Activated CD4-positive, alpha-beta T cell treated with anti-CD3 and anti-CD28 coated beads, Interleukin-10, Interleukin-2, amounts not matched to agents 100 ng/mL and 50 ng/mL, durations not matched to agents 16 hours and 8 hours (primary cell): ENCODE measurements around the gene SUSD4.

Experiments used
- DNase-seq: peaks from one replicate; pipeline ENCODE4 v3.0.0-alpha.2; 2020

The SUSD4 gene

DNA sequence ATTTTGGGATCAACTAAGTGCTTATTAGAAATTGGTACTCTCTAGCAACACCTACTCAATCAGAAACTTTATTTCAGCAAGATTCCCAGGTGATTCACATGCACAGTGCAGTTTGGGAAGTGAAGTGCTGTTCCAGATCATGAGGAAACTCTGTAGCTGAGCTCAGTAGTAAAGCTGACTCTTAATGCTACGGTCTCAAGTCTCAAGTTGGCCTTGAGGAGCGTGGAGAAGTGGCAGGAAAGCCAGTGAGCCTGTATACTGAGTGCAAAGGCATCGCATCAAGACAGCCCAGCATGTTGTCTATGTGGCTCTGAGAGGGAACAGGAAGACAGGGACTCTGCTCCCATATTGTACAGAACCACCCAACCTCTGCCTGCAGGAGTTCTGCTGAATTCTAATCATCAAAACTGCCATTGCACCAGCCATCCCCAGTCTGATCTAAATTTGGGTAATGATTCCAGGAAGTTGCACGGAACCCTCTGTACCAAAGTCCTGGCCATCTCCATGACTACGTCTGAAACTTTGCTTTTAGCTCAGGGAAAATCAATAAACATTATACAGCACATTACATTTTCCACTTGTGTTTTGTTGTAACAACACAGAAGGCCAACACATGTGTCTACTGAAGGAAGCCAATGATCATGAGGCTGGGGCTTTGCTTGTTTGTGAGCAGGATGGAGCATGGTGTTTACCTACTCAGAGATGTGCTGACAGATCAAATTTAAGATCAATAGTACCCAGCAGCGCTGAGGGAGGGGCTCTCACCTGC is 115.8 kb downstream of the SUSD4 start:
- no peak for DNase-seq

DNA sequence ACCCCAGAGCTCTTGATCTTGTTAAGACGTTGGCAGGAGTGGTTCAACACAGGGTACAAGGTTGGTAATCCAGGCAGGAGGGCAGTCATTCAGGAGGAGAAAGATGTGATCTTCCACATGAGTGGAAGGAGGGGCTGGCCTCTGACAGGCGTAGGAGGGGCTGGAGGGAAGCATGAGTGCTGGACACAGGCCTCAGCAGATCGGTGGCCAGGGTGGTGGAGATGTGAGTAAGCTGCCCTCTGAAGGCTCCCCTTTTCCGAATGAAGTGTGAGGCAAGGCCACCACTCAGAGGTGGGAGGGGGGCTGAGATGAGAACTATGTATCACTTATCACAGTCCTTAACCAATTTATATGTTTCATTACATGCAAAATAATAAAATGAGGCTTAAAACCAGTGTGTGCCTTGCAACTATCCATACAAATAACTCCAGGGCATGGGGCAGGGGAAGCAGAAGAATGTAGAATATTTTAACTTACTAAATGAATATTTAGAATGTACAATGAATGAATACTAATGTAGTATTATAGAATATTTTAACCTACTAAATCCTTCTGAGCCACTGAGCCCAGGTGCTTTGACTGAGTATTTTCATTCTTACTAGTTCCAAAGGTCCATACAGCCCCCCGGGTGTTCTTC is 117.4 kb downstream of the SUSD4 start:
- no peak for DNase-seq

DNA sequence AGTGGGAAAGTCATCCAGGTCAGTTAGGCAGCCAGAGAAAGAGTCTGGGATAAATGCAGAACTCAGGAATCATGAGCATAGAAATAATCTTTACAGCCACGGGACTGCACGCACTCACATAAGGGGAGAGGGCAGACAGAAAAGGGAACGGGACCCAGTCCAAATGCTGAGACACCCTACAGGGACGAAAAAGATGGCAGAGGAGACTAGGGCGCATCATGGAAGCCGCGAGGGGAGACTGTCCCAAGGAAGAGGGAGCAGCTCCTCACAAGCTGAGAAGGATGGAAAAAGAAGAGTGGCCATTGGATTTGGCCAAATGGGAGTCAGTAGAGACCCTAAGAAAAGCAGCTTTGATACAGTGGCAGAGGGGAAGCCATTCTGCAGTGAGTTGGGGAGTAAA is 118.0 kb downstream of the SUSD4 start:
- DNase-seq: no peak

DNA sequence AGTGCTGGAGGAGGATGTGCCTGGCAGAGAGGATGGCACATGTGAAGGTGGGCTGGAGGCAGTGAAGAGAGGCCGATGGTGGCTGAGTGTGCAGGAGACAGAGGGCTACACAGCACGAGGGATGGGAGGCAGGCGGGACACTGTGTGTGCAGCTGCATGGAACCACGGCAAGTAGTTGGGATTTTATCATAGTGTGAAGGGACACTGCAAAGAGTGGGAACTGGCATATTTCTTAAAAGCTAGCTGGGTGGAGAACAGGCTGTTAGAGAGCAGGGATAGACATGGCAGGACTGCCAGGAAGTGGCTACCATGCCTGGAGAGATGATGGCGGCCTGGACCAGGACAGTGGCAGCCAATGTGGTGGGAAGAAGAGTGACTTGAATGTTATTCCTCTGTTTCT is 118.6 kb downstream of the SUSD4 start:
- DNase-seq: no peak

DNA sequence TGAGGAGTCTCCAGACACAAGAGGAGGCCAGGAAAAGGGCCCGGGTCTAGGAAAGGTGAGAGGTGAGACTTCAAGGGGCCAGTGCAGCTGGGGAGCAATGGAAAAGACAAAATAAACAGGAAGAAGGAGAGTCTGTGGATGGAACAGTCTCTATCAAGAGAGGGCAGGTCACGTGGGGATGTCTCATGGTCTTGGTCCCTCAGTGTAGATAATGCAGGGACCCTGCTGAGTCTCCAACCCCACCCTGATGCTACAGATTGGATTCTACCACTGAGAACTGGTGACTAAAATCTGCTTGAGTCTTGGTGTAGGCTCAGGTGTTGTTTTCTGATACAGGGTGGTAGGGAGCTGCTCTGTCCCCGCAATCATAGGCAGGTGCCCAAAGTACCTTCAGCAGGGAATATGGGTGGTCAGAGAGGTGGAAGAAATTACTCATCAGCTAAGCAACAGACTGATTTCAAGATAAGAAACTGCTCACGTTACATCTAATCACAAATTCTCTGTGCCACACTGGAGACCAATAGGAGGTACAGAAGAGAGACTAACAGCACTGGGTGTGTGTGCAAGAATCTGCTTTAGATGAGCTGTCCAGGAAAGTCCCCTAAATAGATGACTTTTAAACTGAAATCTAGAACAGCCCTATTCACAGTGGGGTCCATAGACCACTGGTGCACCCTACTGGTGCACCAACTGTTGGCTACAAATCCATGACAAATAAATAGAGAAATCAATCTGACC is 119.4 kb downstream of the SUSD4 start:
- peak; percentile 79 for DNase-seq

DNA sequence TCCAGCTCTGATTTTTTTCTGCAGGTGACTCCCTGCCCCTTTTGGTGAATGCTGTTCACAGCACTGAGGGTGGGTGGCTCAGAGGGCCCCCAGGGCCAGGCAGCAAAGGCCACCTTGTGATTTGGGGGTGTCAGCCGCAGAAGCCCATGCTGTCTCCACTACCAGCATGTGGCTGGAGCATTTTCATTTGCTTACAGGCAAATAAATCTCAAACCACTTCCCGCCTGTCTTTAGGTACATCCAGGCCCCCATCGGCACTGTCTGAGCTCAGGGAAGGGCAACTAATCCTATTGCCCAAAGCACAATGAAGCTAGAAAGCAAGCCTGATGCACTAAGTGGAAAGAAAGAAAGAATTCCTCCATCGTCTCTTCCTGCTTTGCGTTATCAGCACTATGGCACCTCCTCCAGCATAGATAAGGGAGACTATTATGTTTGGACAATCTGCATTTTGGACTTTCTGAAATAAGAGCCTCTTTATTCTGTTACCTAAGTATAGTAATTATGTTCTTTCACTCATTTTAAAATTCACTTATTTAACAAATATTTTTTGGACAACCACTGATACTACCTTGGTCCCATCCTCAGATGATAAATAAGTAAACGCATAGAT is 120.4 kb downstream of the SUSD4 start:
- no peak for DNase-seq

DNA sequence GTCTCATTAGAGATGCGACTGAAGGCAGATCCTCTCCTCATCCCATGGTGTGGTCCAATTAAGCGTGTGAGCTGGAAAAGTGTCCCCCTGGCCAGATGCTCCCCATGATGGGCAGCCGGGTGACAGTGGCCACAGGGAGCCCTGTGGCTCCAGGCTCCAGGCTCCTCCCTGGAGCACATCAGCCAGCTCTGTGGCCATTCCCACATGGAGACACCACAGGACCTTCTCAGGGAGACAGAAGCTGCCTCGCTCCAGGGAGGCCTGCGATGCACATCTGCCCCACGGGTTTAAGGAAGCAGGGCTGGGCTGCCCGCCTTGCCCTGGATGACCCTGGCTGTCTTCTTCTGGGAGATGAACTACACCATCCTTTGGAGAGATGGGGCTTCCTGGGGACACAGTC is 121.0 kb downstream of the SUSD4 start:
- no peak for DNase-seq

DNA sequence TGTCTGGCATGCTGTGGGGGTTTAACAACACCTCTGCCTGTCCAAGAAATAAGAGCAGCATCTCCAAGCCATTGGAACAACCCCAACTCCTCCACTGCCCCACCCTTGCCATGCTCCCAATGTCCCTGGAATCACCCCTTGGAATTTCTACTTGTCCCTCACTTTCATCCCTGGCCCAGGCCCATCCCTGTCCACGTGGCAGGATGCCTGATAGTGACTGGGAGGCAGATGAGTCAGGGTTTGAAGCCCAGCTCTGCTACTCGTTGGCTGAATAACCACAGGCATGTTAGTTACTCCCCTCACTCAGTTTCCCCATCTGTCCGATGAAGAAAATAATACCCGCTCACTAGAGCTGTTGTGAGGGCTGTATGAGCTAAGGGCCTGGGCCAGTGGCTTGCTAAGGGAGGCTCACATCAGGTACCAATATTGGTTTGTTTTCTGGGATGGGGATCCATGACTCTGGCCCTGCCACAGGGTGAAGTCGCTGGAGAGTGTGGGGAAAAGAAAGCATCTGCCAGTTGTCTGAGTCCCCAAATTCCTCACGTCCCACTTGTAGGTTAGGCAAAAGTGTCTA is 121.5 kb downstream of the SUSD4 start:
- no peak for DNase-seq

DNA sequence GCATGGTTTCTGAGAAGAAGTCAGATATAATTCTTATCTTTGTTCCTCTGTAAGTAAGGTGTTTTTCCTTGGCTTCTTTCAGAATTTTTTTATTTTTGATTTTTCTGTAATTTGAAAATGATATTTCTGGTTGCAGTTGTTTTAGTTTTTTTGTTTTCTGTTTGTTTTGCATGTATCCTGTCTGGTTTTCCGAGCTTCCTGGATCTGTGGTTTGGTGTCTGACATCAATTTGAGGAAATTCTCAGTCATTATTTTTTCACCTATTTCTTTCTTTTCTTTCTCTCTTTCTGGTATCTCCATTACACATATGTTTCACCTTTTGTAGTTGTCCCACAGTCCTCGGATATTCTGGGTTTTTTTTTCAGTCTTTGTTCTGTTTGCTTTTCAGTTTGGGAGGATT is 123.9 kb downstream of the SUSD4 start:
- no peak for DNase-seq

DNA sequence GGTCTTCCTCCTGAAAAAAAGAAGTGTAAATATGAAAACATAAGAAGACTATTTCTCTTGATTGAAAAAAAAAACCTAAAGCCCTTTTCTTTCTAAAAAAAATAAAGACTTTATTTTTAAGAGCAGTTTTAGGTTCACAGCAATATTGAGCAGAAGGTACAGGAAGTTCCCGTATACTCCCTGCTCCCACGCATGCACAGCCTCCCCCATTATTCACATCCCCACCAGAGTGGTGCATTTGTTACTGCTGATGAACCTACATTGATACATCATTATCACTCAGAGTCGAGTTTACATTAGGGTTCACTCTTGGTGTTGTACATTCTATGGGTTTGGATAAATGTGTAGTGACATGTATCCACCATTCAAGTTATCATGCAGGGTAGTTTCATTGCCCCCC is 128.9 kb downstream of the SUSD4 start:
- DNase-seq: no peak

DNA sequence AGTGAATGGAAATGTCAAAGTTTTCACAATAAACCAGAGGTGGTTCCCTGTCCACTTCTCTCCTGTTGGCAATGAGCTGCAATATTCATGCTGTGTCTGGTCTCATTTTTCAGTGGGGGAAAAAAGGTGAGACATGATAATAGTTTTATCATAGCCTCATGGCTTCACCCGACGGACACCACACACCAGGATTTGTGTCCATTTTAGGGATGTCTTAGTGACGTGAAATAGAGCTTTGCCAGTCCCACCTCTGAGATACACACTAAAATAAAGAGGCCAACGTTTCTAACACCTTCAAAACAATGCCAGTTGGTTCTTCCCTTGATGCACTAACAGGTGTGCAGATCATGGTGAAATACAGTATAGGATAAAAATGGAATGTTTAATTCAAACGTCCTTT is 129.4 kb downstream of the SUSD4 start:
- no peak for DNase-seq

DNA sequence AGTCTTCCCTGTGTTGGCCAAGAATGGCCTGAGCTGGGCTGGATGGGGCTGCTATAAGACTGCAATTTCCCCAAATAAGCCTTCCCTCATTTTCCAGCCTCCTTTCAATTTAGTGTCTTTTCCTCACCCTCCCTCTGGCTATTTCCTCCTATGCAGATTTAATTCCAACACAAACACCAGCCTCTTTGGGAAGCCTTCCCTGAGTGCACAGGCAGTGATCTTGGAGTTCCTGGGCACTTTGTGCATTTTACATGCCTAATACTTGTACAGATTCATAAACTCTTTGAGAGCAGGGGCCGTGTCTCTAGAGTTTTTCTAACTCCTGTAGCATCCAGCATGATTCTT is 129.8 kb downstream of the SUSD4 start:
- DNase-seq: no peak

DNA sequence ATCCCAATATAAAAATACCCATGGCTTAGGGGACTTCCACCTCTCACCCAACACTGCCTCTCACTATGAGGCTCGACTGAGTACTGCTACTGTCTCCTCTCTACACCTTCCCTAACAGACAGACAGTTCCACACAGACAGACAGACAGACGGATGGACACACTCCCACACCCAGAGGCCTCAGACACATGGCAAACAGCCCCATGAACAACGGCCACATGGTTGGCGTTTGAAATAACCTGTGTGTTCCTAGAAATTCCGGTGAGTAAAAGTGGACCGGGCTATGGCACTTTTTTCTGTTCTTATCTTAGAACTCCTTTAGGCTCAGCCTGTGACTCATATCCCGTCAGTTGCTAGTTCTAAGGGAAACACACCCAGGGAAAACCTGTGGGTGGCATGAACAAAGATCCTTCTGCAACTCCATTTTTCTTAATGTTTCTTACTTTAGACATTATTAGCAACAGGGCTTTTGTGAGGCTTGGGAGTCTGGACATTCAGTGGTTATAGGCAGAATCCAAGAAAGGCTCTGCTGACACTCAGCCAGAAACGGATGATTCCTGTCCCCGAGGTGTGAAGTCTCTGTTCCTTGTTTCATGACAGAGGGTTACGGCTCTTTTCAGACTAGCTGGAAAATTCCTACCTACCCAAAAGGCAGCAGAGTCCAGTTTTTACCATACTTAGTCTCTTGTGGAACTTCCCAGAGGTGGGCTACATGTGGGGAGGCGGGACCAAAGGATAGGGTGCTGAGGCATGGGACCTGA is 130.4 kb downstream of the SUSD4 start:
- DNase-seq: peak; percentile 32

DNA sequence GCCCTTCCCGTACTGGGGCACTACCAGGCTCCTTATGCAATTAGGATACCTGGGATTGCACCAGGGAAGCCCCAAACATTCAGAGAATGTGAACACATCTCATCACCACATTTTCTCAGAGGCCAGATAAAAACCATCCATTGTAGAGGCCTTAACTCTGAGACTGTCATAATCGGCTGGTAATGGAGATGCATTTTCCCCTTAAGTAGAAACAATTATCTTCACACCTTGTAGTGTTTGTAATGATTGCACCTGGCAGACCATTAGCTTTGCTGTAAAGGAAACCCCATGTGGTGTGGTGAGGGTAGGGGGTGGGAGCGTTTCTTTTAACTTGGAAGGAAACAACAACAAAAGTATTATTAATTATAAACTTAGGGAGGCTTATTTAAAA is 131.0 kb downstream of the SUSD4 start:
- DNase-seq: no peak

DNA sequence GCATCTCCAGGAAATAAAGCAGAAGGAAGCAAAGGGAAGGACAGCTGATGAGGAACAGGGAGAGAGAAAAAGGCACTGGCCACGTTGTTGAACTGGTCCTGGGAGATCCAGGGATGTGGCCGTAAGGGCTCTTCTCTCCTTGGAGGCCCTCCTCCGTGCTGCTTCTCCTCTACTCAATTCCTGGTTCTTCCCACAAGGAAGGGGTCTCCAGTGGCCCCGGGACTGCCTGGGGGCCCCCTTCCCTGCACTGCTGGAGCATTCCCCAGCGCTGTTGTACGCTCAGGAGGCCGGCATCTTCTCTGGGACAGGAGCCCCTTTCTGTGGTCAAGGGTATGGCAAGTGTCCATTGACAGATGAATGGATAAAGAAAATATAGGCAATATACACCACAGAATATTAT is 132.4 kb downstream of the SUSD4 start:
- no peak for DNase-seq

DNA sequence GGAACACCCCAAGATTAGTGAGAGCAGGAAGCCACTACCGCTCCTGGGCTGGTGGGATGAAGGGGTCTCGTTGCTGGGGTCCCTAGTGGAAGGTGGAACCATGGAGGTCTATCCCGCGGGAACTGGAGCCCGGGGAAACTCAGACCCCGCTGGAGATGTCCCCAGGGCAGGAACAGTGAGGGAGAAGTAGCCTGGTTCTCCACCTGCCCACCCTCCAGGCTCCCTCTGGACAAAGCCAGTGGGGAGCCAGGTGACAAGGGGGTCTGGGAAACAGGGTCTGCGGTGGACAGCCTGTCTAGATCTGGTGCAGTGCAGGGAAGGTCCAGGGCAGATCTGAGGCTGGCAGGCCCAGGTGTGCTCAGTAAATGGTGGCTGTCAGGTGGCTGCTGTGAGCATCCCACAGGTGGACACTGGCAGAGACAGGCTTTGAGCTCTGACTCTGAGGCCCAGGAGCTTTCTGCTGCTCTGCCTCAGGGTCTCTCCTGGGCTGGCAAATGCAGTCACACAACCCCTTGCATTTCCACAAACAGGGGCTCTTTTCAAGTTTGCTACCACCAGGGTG is 132.9 kb downstream of the SUSD4 start:
- no peak for DNase-seq

DNA sequence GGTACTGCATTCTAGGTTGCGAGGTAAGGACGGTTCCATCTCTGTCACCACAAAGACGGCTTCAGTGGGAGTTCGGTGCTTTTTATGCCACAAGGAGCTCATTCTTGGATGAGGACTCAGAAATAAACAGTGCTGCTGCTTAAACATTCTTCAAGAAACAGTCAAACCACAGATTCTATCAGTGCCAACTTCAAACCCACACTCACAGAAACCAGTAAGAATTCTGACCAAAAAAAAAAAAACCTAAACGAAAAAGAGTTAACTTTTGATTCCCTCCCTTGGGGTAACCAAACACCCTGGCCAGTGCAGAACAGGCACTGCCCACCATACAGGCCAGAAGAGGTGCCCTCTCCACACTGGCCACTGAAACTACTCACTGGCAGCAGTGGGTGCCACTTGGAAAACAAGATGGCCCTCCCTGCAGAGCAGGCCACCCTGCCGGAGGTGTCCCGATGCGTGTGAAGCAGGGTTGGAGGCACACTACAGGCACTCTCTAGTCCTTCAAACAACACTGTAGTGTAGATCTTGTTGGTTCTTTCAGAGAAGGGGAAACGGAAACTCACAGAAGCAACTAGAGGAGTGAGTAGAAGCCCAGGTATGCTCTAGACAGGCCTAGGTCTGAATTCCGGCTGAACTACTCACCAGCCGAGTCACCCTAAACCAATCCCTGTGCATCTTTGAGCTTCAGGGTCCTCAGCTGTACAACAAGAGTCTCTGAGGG is 133.7 kb downstream of the SUSD4 start:
- peak; percentile 55 for DNase-seq

DNA sequence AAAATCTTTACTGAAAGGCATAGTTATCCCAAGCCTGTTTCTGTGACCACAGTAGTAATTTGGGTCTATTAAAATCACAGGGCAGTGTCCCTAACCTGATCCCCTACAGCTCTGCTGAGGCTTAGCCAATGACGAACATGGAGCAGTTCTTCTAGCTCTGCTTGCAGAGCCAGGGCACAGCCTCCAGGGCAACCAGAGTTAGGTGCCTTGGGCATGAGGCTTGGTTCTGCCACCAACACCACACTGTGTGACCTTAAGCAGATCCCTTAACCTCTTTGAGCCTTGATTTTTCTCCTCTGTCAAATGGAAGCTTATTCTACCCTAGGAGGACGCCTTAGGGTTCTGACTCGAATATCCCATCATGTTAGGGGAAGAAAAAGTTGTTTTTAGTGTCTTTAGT is 134.2 kb downstream of the SUSD4 start:
- DNase-seq: no peak

DNA sequence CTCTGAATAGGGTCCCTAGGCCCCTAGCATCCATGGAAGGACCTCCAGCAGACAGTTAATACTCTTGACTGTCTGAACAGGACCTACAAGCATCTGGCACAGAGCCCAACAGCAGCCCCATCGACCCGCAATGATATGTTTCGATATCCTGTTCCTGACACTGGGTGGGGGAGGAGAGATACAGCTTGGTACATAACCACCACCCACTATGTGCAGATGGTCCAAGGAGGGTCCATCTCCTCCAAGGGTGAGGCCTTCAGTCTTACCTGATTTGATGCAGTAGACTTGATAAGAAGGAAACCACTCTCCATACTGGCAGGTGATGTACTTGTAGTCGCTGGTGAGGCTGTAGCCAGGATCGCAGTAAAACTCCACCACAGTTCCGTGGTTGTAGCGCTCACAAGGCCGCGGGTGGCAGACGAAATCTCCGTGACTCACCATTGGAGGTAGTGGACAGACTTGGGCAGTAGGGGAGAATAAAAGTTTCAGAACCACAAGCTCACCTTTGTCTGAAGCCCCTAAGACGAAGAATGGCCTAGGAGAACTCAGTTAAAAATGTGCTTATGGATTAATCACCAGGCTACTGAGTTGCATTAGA is 134.9 kb downstream of the SUSD4 start:
- DNase-seq: no peak

DNA sequence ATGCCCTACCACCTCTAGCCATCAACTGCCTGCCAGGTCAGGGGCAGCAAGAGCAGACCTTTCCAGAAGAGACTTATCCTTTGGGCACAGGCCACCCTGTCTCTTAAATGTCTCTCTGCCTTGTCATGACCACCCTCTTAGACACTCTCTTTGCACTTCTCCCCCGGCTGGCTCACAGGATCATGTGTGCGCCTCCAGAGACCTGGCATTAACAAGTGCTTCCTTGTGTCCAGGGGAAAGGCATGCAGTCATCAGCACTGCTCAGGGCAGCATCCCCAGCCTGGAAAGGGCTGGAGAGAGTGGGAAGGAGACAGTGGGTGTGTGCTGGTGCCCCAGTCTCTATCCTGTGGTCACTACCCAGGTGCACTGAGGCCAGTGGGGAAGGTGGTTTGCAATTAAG is 135.8 kb downstream of the SUSD4 start:
- DNase-seq: no peak

DNA sequence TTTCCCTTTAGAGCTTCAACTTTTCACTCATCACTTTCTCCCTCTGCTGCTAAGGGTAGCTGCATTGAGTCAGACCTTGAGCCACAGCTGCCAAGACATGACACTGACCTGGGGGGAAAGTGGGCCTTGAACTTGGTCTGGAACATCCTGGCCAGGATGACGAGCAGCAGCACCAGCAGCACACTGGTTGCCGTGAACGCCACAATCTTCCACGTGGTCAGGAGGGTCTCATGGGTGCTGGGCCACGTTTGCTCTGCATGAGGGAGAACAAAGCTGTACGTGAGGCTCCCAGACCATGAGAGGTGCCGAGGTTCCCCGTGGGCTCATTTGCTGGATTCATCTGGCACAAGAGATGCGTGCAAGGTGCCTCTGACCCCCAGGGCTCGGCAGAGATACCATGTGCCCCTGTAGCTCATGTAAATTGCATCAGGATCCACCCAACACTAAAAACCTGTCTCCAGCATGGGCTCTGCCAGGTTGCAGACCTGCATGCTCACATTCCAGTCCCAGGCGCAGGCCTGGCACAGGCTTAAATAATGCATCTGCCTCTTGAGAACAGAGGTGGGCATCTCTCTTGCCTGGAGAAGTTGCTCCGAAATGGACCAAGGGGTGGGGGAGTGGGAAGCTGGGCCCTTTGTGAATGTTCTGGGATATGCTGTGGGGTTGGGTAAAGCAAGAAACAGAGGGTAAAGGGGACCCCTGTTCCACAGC is 136.3 kb downstream of the SUSD4 start:
- no peak for DNase-seq
